GM19438 (cell line): ENCODE data around the gene LRSAM1.

Experiments
- ATAC-seq: cut with Tn5 transposase; IDR thresholded peaks from one replicate; pipeline ENCODE4 v1.9.1; 2021; ENCODE audit warnings: low read depth; ENCODE audit not compliant: unreplicated experiment

LRSAM1 gene

GRCh38 chr9:127424676-127424999 is 26.7 kb upstream of the LRSAM1 start:
- ATAC-seq = no peak

GRCh38 chr9:127426756-127427155 is 24.6 kb upstream of the LRSAM1 start:
- no peak for ATAC-seq

- ATAC-seq = no peak
Observed at GRCh38 chr9:127428348-127428747, 23.0 kb upstream of the LRSAM1 start.

GRCh38 chr9:127430415-127430814 is 20.9 kb upstream of the LRSAM1 start:
- ATAC-seq = no peak

- no peak for ATAC-seq
Observed at GRCh38 chr9:127437497-127438264, 13.6 kb upstream of the LRSAM1 start.

GRCh38 chr9:127438394-127438793 is 12.9 kb upstream of the LRSAM1 start:
- ATAC-seq = no peak

GRCh38 chr9:127444283-127444920 is 6.9 kb upstream of the LRSAM1 start:
- ATAC-seq = no peak

- ATAC-seq = no peak
Observed at GRCh38 chr9:127444921-127445850, 6.1 kb upstream of the LRSAM1 start.

- no peak for ATAC-seq
Observed at GRCh38 chr9:127445851-127446712, 5.2 kb upstream of the LRSAM1 start.

- no peak for ATAC-seq
Observed at GRCh38 chr9:127446713-127447415, 4.4 kb upstream of the LRSAM1 start.

GRCh38 chr9:127447416-127448111 is 3.7 kb upstream of the LRSAM1 start:
- no peak for ATAC-seq

- ATAC-seq = no peak
Observed at GRCh38 chr9:127448112-127448805, 3.1 kb upstream of the LRSAM1 start.

- ATAC-seq = no peak
Observed at GRCh38 chr9:127449332-127449966, 1.9 kb upstream of the LRSAM1 start.

- no peak for ATAC-seq
Observed at GRCh38 chr9:127450243-127450760, 1.0 kb upstream of the LRSAM1 start.

- peak; percentile 13 for ATAC-seq
Observed at GRCh38 chr9:127451608-127451857, 223 bp downstream of the LRSAM1 start.

GRCh38 chr9:127451858-127452656 is 747 bp downstream of the LRSAM1 start:
- ATAC-seq = no peak

- no peak for ATAC-seq
Observed at GRCh38 chr9:127452691-127453090, 1.4 kb downstream of the LRSAM1 start.
